GM20000 (cell line): ENCODE measurements around the gene CABYR.
A peak's percentile ranks its signal among the peaks of the same experiment; 100 is the strongest.

Experiments used
- DNase-seq: peaks from one replicate; pipeline ENCODE4 v3.0.0; 2012; ENCODE audit warnings: low spot score
- CTCF ChIP-seq: IDR thresholded peaks from 2 replicates; pipeline ENCODE4 v1.5.1; 2012; ENCODE audit warnings: mild to moderate bottlenecking, control low read depth; ENCODE audit errors: extremely low read depth, missing control alignments

Gene CABYR

GRCh38 chr18:24180048-24180447 lies 41.2 kb downstream of the CABYR start:
- no peak for DNase-seq
- TF ChIP-seq CTCF: no peak

- no peak for TF ChIP-seq CTCF
- DNase-seq: no peak
Observed at GRCh38 chr18:24181806-24182205, 42.9 kb downstream of the CABYR start.

GRCh38 chr18:24185805-24186204 lies 46.9 kb downstream of the CABYR start:
- TF ChIP-seq CTCF: no peak
- DNase-seq: no peak

GRCh38 chr18:24187049-24187448 lies 48.2 kb downstream of the CABYR start:
- no peak for DNase-seq
- TF ChIP-seq CTCF: no peak

GRCh38 chr18:24187689-24188088 lies 48.8 kb downstream of the CABYR start:
- TF ChIP-seq CTCF: no peak
- DNase-seq: no peak

GRCh38 chr18:24188120-24188519 lies 49.3 kb downstream of the CABYR start:
- DNase-seq: no peak
- TF ChIP-seq CTCF: no peak

- no peak for TF ChIP-seq CTCF
- DNase-seq: peak; percentile 47
Observed at GRCh38 chr18:24189007-24189528, 50.2 kb downstream of the CABYR start.
